Measurements from ENCODE around the gene GJC2.

- TF ChIP-seq CTCF (IDR thresholded peaks at IDR 0.05) (no peak), EZH2 (IDR thresholded peaks at IDR 0.05; ENCODE audit: borderline replicate concordance, insufficient read depth, low read depth, low read length, poor library complexity, severe bottlenecking) (no peak)
These were observed 44.7 kb downstream of the GJC2 start for GRCh38 chr1:228194436-228194835.
